Lung microvascular endothelial cell (primary cell): Measurements from ENCODE around the gene BMP15. TPM values are rescaled to one million over a fixed set of nuclear protein-coding genes. Genes with fewer than 3 reads are reported as not detected.
A peak's percentile ranks its signal among the peaks of the same experiment; 100 is the strongest.

Experiments
- DNase-seq, 2 donors: peaks; one replicate each; pipeline versions ENCODE4 v3.0.0 to v3.0.0-alpha.2; 2010; ENCODE audit warnings: low read depth in 2 of 2
- total RNA-seq: library from RNA; depleted of rRNA; stranded (reverse); fragments of >200 nt; gene quantifications from 2 replicates; pipeline ENCODE4 v1.2.1, GENCODE V29; 2014

BMP15 gene
- total RNA-seq: not detected in 2 replicates

- no peak for DNase-seq
Measured at GRCh38 chrX:50910685-50911176, at the start of gene BMP15. BMP15 (plus strand) TSS chrX:50910735; CDS start chrX:50910784, 49 bp downstream.

- no peak for DNase-seq
Measured at GRCh38 chrX:50863471-50863870, 47.1 kb upstream of the BMP15 start.

- DNase-seq: no peak
Measured at GRCh38 chrX:50865311-50865710, 45.2 kb upstream of the BMP15 start.

- DNase-seq: no peak
Measured at GRCh38 chrX:50871922-50872453, 38.5 kb upstream of the BMP15 start.

GRCh38 chrX:50874876-50875275, 35.7 kb upstream of the BMP15 start:
- DNase-seq: no peak

- no peak for DNase-seq
Measured at GRCh38 chrX:50876551-50876950, 34.0 kb upstream of the BMP15 start.

GRCh38 chrX:50877310-50877709, 33.2 kb upstream of the BMP15 start:
- peak in 1 of 2 donors; percentile 23 for DNase-seq

GRCh38 chrX:50881028-50881427, 29.5 kb upstream of the BMP15 start:
- peak in 1 of 2 donors; percentile 1 for DNase-seq

GRCh38 chrX:50888884-50889283, 21.7 kb upstream of the BMP15 start:
- DNase-seq: no peak

GRCh38 chrX:50889582-50889981, 21.0 kb upstream of the BMP15 start:
- DNase-seq: no peak

GRCh38 chrX:50893047-50893446, 17.5 kb upstream of the BMP15 start:
- no peak for DNase-seq

- DNase-seq: no peak
Measured at GRCh38 chrX:50893466-50893865, 17.1 kb upstream of the BMP15 start.

- DNase-seq: no peak
Measured at GRCh38 chrX:50905334-50905733, 5.2 kb upstream of the BMP15 start.

- peak; percentile 61 to 82 for DNase-seq
Measured at GRCh38 chrX:50913520-50913919, 3.0 kb downstream of the BMP15 start.

GRCh38 chrX:50920132-50920531, 9.6 kb downstream of the BMP15 start:
- peak; percentile 48 to 57 for DNase-seq

- no peak for DNase-seq
Measured at GRCh38 chrX:50927127-50927526, 16.6 kb downstream of the BMP15 start.

GRCh38 chrX:50941638-50942037, 31.1 kb downstream of the BMP15 start:
- DNase-seq: peak in 1 of 2 donors; percentile 10

GRCh38 chrX:50942471-50942870, 31.9 kb downstream of the BMP15 start:
- no peak for DNase-seq

- DNase-seq: no peak
Measured at GRCh38 chrX:50952406-50952805, 41.9 kb downstream of the BMP15 start.

GRCh38 chrX:50953832-50954231, 43.3 kb downstream of the BMP15 start:
- DNase-seq: no peak

- no peak for DNase-seq
Measured at GRCh38 chrX:50962156-50962555, 51.6 kb downstream of the BMP15 start.

GRCh38 chrX:50963842-50964241, 53.3 kb downstream of the BMP15 start:
- DNase-seq: no peak
